Spleen (tissue), 7 donors: ENCODE results near the gene HTR3B.

Experiments
- CTCF ChIP-seq, 11 experiments: fragments of 200-600 bp in 7 of 11; fragments of 450-650 bp in 4 of 11; sonication (generic) in 4 of 11; IDR thresholded peaks in 8 of 11; conservative IDR thresholded peaks in 3 of 11; 1 replicate in 7 of 11; 2 replicates in 4 of 11; pipeline versions ENCODE4 v1.4.0 to v1.8.0; 2016 to 2021; ENCODE audit warnings: antibody characterized with exemption in 11 of 11, inconsistent platforms in 4 of 11, mild to moderate bottlenecking in 1 of 11
- POLR2AphosphoS5 ChIP-seq, 3 donors: sonication (generic); formaldehyde crosslinking; IDR thresholded peaks; one replicate each; pipeline ENCODE4 v1.5.1; 2017; ENCODE audit warnings: antibody characterized with exemption in 3 of 3
- donor health status: DM: no; HTN: no; CAD: no; lungs with moderate emphysema.
- donor health status: DM: no; HTN: no; CAD: no.
- donor health status: DM: no; HTN: no; CAD: no.

- peak in 5 of 11 experiments; percentile 4 to 42 (median 27) for TF ChIP-seq CTCF (IDR thresholded peaks at IDR 0.05 in 8 of 11, conservative IDR thresholded peaks at IDR 0.05 in 3 of 11)
- TF ChIP-seq POLR2AphosphoS5 (IDR thresholded peaks at IDR 0.05): peak; percentile 94 to 96 (median 95)
These were observed 29.1 kb upstream of the HTR3B start, which contains the start of gene USP28 for GRCh38 chr11:113875234-113876073.
